ENCODE results near the gene SRRM3. TPM values are rescaled to one million over a fixed set of nuclear protein-coding genes. Genes with fewer than 3 reads are reported as not detected.

SRRM3 gene
- total RNA-seq, 4 donors from 2014 or later, result 8.0 to 22.4 (median 10.8) TPM

GRCh38 chr7:76296743-76297740, 95.3 kb downstream of the SRRM3 start:
- peak overlapping the region; percentile 97 to 99 (median 98) for H3K27ac ChIP-seq
- 22 to 49% methylated on average over 11 to 20 of the region's 22 CpGs for WGBS, 2 donors
- H3K27me3 ChIP-seq, result no peaks in the 10 kb centered on the region
- DNase-seq, result peak; percentile 6
- intact Hi-C loops (cut with DNase I), result no loop called here
- TF ChIP-seq POLR2A (IDR thresholded peaks at IDR 0.05) (peak in 1 of 4 donors; percentile 41), CTCF (IDR thresholded peaks at IDR 0.05) (peak in 1 of 6 experiments; percentile 5)
- no peaks in the 10 kb centered on the region for H3K36me3 ChIP-seq
- H3K4me3 ChIP-seq, result peak overlapping the region in 3 of 4 donors; percentile 18 to 29 (median 21)
- peaks cover 34 to 100% (median 63%) of the 10 kb centered on the region in 3 donors for H3K4me1 ChIP-seq
- H3K9me3 ChIP-seq, result no peaks in the 10 kb centered on the region

GRCh38 chr7:76300166-76300731, 98.6 kb downstream of the SRRM3 start:
- peaks cover 15 to 88% (median 48%) of the 10 kb centered on the region in 3 donors for H3K4me1 ChIP-seq
- no peaks in the 10 kb centered on the region for H3K27me3 ChIP-seq
- H3K9me3 ChIP-seq, result no peaks in the 10 kb centered on the region
- peaks cover 0 to 18% (median 12%) of the 10 kb centered on the region in 3 donors for H3K36me3 ChIP-seq
- TF ChIP-seq POLR2A (IDR thresholded peaks at IDR 0.05) (no peak), CTCF (IDR thresholded peaks at IDR 0.05) (no peak)
- H3K4me3 ChIP-seq, result no peak overlapping the region
- DNase-seq, result no peak
- 52 to 62% methylated on average over 6 to 7 of the region's 7 CpGs for WGBS, 2 donors
- intact Hi-C loops (cut with DNase I), result loop anchor here (10.0 kb wide), 1 partner anchor 55 kb away; the partner anchor contains the start of gene YWHAG
- peak overlapping the region; percentile 86 to 99 (median 98) for H3K27ac ChIP-seq

- 78% methylated on average over 3 of the region's 3 CpGs for WGBS, 2 donors
- no peak for DNase-seq
- Histone ChIP-seq H3K27ac (peak overlapping the region; percentile 86 to 99 (median 98)), H3K36me3 (peaks cover 0 to 18% (median 12%) of the 10 kb centered on the region in 3 donors), H3K27me3 (no peaks in the 10 kb centered on the region), H3K4me1 (peaks cover 19 to 88% (median 47%) of the 10 kb centered on the region in 3 donors), H3K9me3 (no peaks in the 10 kb centered on the region), H3K4me3 (no peak overlapping the region)
- TF ChIP-seq POLR2A (IDR thresholded peaks at IDR 0.05), result no peak
- no peak for TF ChIP-seq CTCF (IDR thresholded peaks at IDR 0.05)
- intact Hi-C loops (cut with DNase I), result loop anchor here (10.0 kb wide), 1 partner anchor 54 kb away; the partner anchor contains the start of gene YWHAG
These were observed 99.3 kb downstream of the SRRM3 start for GRCh38 chr7:76301000-76301399.

GRCh38 chr7:76302347-76303201, 100.9 kb downstream of the SRRM3 start, which contains the start of gene HSPB1:
Gene HSPB1 (plus strand): TSS chr7:76302673. CDS start chr7:76302713, 40 bp downstream.
- WGBS, 2 donors, result 0 to 3% methylated on average over 5 to 6 of the region's 75 CpGs
- intact Hi-C loops (cut with DNase I), result loop anchor here (10.0 kb wide), 1 partner anchor 52 kb away; the partner anchor contains the start of gene YWHAG
- no peaks in the 10 kb centered on the region for H3K9me3 ChIP-seq
- H3K27ac ChIP-seq, result peak within 1 kb of the TSS; percentile 97 to 99 (median 98)
- no peaks in the 10 kb centered on the region for H3K27me3 ChIP-seq
- TF ChIP-seq POLR2A (IDR thresholded peaks at IDR 0.05) (peak in 3 of 4 donors; percentile 36 to 99 (median 96)), CTCF (IDR thresholded peaks at IDR 0.05) (peak in 1 of 6 experiments; percentile 27)
- peak; percentile 47 for DNase-seq
- peaks cover 0 to 18% (median 12%) of the 10 kb centered on the region in 3 donors for H3K36me3 ChIP-seq
- peaks cover 27 to 88% (median 50%) of the 10 kb centered on the region in 3 donors for H3K4me1 ChIP-seq
- H3K4me3 ChIP-seq, result peak within 1 kb of the TSS; percentile 79 to 92 (median 88)

Data from esophagus squamous epithelium (tissue), 5 donors.